H1 (cell line): ENCODE results near the gene AGPAT3. TPM values are rescaled to one million over a fixed set of nuclear protein-coding genes. Genes with fewer than 3 reads are reported as not detected.

Experiments used
- CTCF ChIA-PET: fragments of 300-600 bp; sonication (Branson Sonifier 250); formaldehyde crosslinking; loops from one replicate; lab custom pipeline; 2021; ENCODE audit not compliant: partially characterized antibody; lab: Charles Lee
- POLR2A ChIA-PET: fragments of 300-600 bp; sonication (Branson Sonifier 250); formaldehyde crosslinking; loops from one replicate; lab custom pipeline; 2021; ENCODE audit warnings: inconsistent platforms; ENCODE audit not compliant: partially characterized antibody; lab: Charles Lee
- DNase-seq, 2 experiments: peaks; one replicate each; pipeline versions ENCODE4 v3.0.0 to v3.0.0-alpha.2; 2010 to 2022; ENCODE audit warnings: low spot score in 2 of 2, low read depth in 1 of 2, mixed read lengths in 1 of 2
- FAIRE-seq: peaks from 2 replicates; lab custom pipeline; 2011; peaks lifted over from hg19 to GRCh38; lab: Jason Lieb, UNC
- H2AFZ ChIP-seq: 2 replicates; pipeline ENCODE4 v1.8.1; 2012; ENCODE audit warnings: low read length, inconsistent platforms
- H2AK5ac ChIP-seq: 2 replicates; pipeline ENCODE4 v1.6.1; 2013; ENCODE audit warnings: low read depth, low read length
- H2BK120ac ChIP-seq: replicated peaks from 2 replicates; pipeline ENCODE3; 2013; ENCODE audit warnings: low read depth, low read length, inconsistent platforms
- H2BK12ac ChIP-seq: 2 replicates; pipeline ENCODE4 v1.6.1; 2013; ENCODE audit warnings: low read depth, low read length
- H2BK15ac ChIP-seq: 2 replicates; pipeline ENCODE4 v1.6.1; 2013; ENCODE audit warnings: low read length
- H2BK20ac ChIP-seq: 2 replicates; pipeline ENCODE4 v1.6.1; 2013; ENCODE audit warnings: low read length
- H2BK5ac ChIP-seq: 2 replicates; pipeline ENCODE4 v1.6.1; 2013; ENCODE audit warnings: low read depth, low read length
- H3K14ac ChIP-seq: 2 replicates; pipeline ENCODE4 v1.6.1; 2013; ENCODE audit warnings: inconsistent platforms; ENCODE audit not compliant: insufficient read length
- H3K18ac ChIP-seq: 2 replicates; pipeline ENCODE4 v1.6.1; 2013; ENCODE audit warnings: low read length; ENCODE audit errors: extremely low read depth
- H3K23ac ChIP-seq: 2 replicates; pipeline ENCODE4 v1.6.1; 2013; ENCODE audit warnings: inconsistent platforms; ENCODE audit not compliant: insufficient read length
- H3K23me2 ChIP-seq: 2 replicates; pipeline ENCODE4 v1.6.1; 2013; ENCODE audit warnings: low read depth, low read length
- H3K27ac ChIP-seq: 2 replicates; pipeline ENCODE4 v1.6.1; 2011; ENCODE audit warnings: low read depth, low read length, inconsistent platforms
- H3K27me3 ChIP-seq, 4 experiments: replicated peaks in 1 of 4; 1 replicate in 1 of 4; 2 replicates in 3 of 4; pipeline versions ENCODE4 v1.6.1 to v1.8.1; 2011 to 2013; ENCODE audit warnings: low read length in 3 of 4, mild to moderate bottlenecking in 3 of 4, inconsistent platforms in 2 of 4, mixed read lengths in 2 of 4, moderate library complexity in 1 of 4; ENCODE audit not compliant: control insufficient read depth in 3 of 4, insufficient read depth in 3 of 4; ENCODE audit errors: extremely low read depth in 1 of 4
- H3K36me3 ChIP-seq, 4 experiments: 2 replicates each; pipeline versions ENCODE4 v1.6.1 to v1.8.1; 2011 to 2013; ENCODE audit warnings: mild to moderate bottlenecking in 4 of 4, low read length in 3 of 4, moderate library complexity in 2 of 4, control low read depth in 1 of 4, inconsistent platforms in 1 of 4; ENCODE audit not compliant: insufficient read depth in 4 of 4, control insufficient read depth in 2 of 4
- H3K4ac ChIP-seq: replicated peaks from 2 replicates; pipeline ENCODE3; 2013; ENCODE audit warnings: low read length, low read depth, mixed read lengths, inconsistent platforms; ENCODE audit not compliant: insufficient read length
- H3K4me1 ChIP-seq, 4 experiments: replicated peaks in 1 of 4; 1 replicate in 1 of 4; 2 replicates in 3 of 4; pipeline versions ENCODE4 v1.6.1 to v1.8.1; 2011 to 2013; ENCODE audit warnings: low read length in 3 of 4, inconsistent platforms in 2 of 4, mixed read lengths in 1 of 4; ENCODE audit not compliant: insufficient read depth in 4 of 4, control insufficient read depth in 3 of 4
- H3K4me2 ChIP-seq, 2 experiments: 2 replicates each; pipeline versions ENCODE4 v1.6.1 to v1.8.1; 2011 to 2013; ENCODE audit warnings: low read depth in 2 of 2, low read length in 2 of 2, control low read depth in 1 of 2, inconsistent platforms in 1 of 2, mild to moderate bottlenecking in 1 of 2; ENCODE audit not compliant: insufficient read depth in 1 of 2
- H3K4me3 ChIP-seq, 4 experiments: fragments of 200-600, 300-600 bp in 1 of 4; sonication (generic), shearing (Covaris generic), sonication (Bioruptor Twin) in 1 of 4; 2 replicates each; pipeline versions ENCODE4 v1.5.1 to v1.8.1; 2011 to 2016; ENCODE audit warnings: low read length in 4 of 4, low read depth in 3 of 4, control low read depth in 2 of 4, inconsistent platforms in 2 of 4, mild to moderate bottlenecking in 2 of 4, mixed read lengths in 1 of 4, moderate library complexity in 1 of 4; ENCODE audit not compliant: insufficient read depth in 2 of 4; ENCODE audit errors: extremely low read depth in 1 of 4
- H3K56ac ChIP-seq: replicated peaks from 2 replicates; pipeline ENCODE3; 2013; ENCODE audit warnings: low read depth, mild to moderate bottlenecking, mixed read lengths, low read length, inconsistent platforms; ENCODE audit not compliant: insufficient read length
- H3K79me1 ChIP-seq: 2 replicates; pipeline ENCODE4 v1.6.1; 2013; ENCODE audit warnings: low read depth, low read length, control low read depth
- H3K79me2 ChIP-seq, 2 experiments: 2 replicates each; pipeline versions ENCODE4 v1.6.1 to v1.8.1; 2012 to 2013; ENCODE audit warnings: low read length in 2 of 2, mild to moderate bottlenecking in 2 of 2, inconsistent platforms in 1 of 2; ENCODE audit not compliant: insufficient read depth in 2 of 2, control insufficient read depth in 1 of 2
- H3K9ac ChIP-seq, 4 experiments: replicated peaks in 1 of 4; 1 replicate in 1 of 4; 2 replicates in 3 of 4; pipeline versions ENCODE4 v1.6.1 to v1.8.1; 2011 to 2013; ENCODE audit warnings: low read depth in 3 of 4, low read length in 3 of 4, control low read depth in 2 of 4, mild to moderate bottlenecking in 2 of 4, moderate library complexity in 2 of 4, inconsistent platforms in 1 of 4; ENCODE audit errors: extremely low read depth in 1 of 4
- H3K9me3 ChIP-seq, 2 experiments: 2 replicates each; pipeline versions ENCODE4 v1.6.1 to v1.8.1; 2012 to 2013; ENCODE audit warnings: mild to moderate bottlenecking in 2 of 2, moderate library complexity in 2 of 2, control low read depth in 1 of 2, inconsistent platforms in 1 of 2, low read depth in 1 of 2, low read length in 1 of 2, mixed read lengths in 1 of 2; ENCODE audit not compliant: insufficient read depth in 2 of 2
- H4K20me1 ChIP-seq, 2 experiments: replicated peaks in 1 of 2; 2 replicates each; pipeline versions ENCODE3 to v1.8.1; 2011 to 2013; ENCODE audit warnings: inconsistent platforms in 2 of 2, low read length in 2 of 2, mild to moderate bottlenecking in 1 of 2; ENCODE audit not compliant: insufficient read depth in 2 of 2, control insufficient read depth in 1 of 2
- H4K5ac ChIP-seq: 2 replicates; pipeline ENCODE4 v1.6.1; 2013; ENCODE audit warnings: low read length, low read depth, mixed read lengths, inconsistent platforms; ENCODE audit not compliant: insufficient read length
- H4K8ac ChIP-seq: 2 replicates; pipeline ENCODE4 v1.8.0; 2013; ENCODE audit warnings: mild to moderate bottlenecking, moderate library complexity, low read length, inconsistent platforms; ENCODE audit not compliant: insufficient read depth; ENCODE audit errors: extremely low read depth
- H4K91ac ChIP-seq: replicated peaks from 2 replicates; pipeline ENCODE3; 2013; ENCODE audit warnings: low read length, mixed read lengths, inconsistent platforms; ENCODE audit not compliant: insufficient read length
- CBX5 ChIP-seq: fragments of 300-800, 300-1000 bp; sonication (generic); IDR thresholded peaks from 2 replicates; pipeline ENCODE4 v1.7.1; 2016; ENCODE audit warnings: antibody characterized with exemption, low read length, low read depth
- CHD1 ChIP-seq: IDR thresholded peaks from 2 replicates; pipeline ENCODE4 v1.6.1; 2012; ENCODE audit warnings: low read depth, low read length, improper control_type of control experiment
- CREB1 ChIP-seq: IDR thresholded peaks from 2 replicates; pipeline ENCODE4 v1.6.1; 2012; ENCODE audit warnings: inconsistent platforms
- CTBP2 ChIP-seq: IDR thresholded peaks from 2 replicates; pipeline ENCODE4 v1.7.0; 2011; ENCODE audit warnings: borderline replicate concordance, mild to moderate bottlenecking, moderate library complexity, mixed read lengths, low read length; ENCODE audit not compliant: insufficient read depth, insufficient read length
- FOSL1 ChIP-seq: IDR thresholded peaks from 2 replicates; pipeline ENCODE4 v1.6.1; 2011; ENCODE audit warnings: mild to moderate bottlenecking, low read depth, low read length, moderate library complexity; ENCODE audit not compliant: insufficient read depth
- RAD21 ChIP-seq, 2 experiments: IDR thresholded peaks in 1 of 2; conservative IDR thresholded peaks in 1 of 2; 2 replicates each; pipeline ENCODE4 v1.6.1; 2011; ENCODE audit warnings: low read depth in 2 of 2, low read length in 2 of 2, improper control_type of control experiment in 1 of 2, inconsistent platforms in 1 of 2, mild to moderate bottlenecking in 1 of 2, moderate library complexity in 1 of 2
- RFX5 ChIP-seq: IDR thresholded peaks from 2 replicates; pipeline ENCODE4 v1.6.1; 2011; ENCODE audit warnings: low read depth, low read length, improper control_type of control experiment, borderline replicate concordance
- SIX5 ChIP-seq: IDR thresholded peaks from 2 replicates; pipeline ENCODE4 v1.6.1; 2011; ENCODE audit warnings: mild to moderate bottlenecking, low read depth, low read length
- SUZ12 ChIP-seq: fragments of 200-600 bp; sonication (generic); IDR thresholded peaks from 2 replicates; pipeline ENCODE4 v1.6.1; 2012; ENCODE audit warnings: mild to moderate bottlenecking, inconsistent platforms, low read length, moderate library complexity, mixed read lengths
- TBP ChIP-seq: IDR thresholded peaks from 2 replicates; pipeline ENCODE4 v1.6.1; 2011; ENCODE audit warnings: low read depth, low read length, improper control_type of control experiment
- ZNF274 ChIP-seq: IDR thresholded peaks from 2 replicates; pipeline ENCODE4 v1.7.0; 2012; ENCODE audit warnings: low read length, borderline replicate concordance; ENCODE audit errors: extremely low read depth
- WGBS, 2 experiments: shearing (Covaris generic) in 1 of 2; methylation state at CpG; one replicate each; pipeline versions ENCODE4 v1.1.6 to v1.1.7; 2013 to 2015; ENCODE audit warnings: low lambda C conversion rate in 2 of 2, mixed read lengths in 2 of 2, inconsistent platforms in 1 of 2, low coverage in 1 of 2, missing lambda C conversion rate in 1 of 2; ENCODE audit not compliant: insufficient replicate concordance in 2 of 2, insufficient coverage in 1 of 2, insufficient read length in 1 of 2; ENCODE audit errors: extremely low coverage in 1 of 2, missing lambda C conversion rate in 1 of 2; 5-methylcytosine and 5-hydroxymethylcytosine counted together
- polyA plus RNA-seq, 7 experiments: library from polyadenylated mRNA; depleted of rRNA in 3 of 7; stranded (reverse) in 5 of 7; unstranded in 2 of 7; fragments of >200 nt in 5 of 7; fragments of 200-250 nt in 2 of 7; gene quantifications; 1 replicate in 5 of 7; 2 replicates in 1 of 7; 4 replicates in 1 of 7; pipeline versions ENCODE4 v1.2.1 to v1.2.3, GENCODE V29; 2011 to 2013; ENCODE audit warnings: missing spikeins in 2 of 7, mixed read lengths in 2 of 7
- total RNA-seq: library from RNA; stranded (reverse); fragmentation: NEBNext Ultra II Directional; extraction: Animal tissue kit (Norgen Biotek cat#: 25700); gene quantifications from 2 replicates; pipeline ENCODE4 v1.2.1, GENCODE V29; 2021

The AGPAT3 gene
- total and polyA plus RNA-seq, 2 of the 8 experiments (the other 6 are each of a cell fraction or from before 2014, with no cell fraction given), result 5.8 to 7.3 TPM

GRCh38 chr21:44027607-44028286 lies 162.7 kb downstream of the AGPAT3 start:
- Histone ChIP-seq H2BK5ac (no peak overlapping the region), H3K36me3 (peaks cover 0 to 3% (median under 1%) of the 10 kb centered on the region in 4 experiments; a peak in 3 of 8 replicates), H2BK12ac (no peak overlapping the region), H3K9me3 (no peaks in the 10 kb centered on the region), H3K14ac (no peak overlapping the region), H4K91ac (no peak overlapping the region), H4K5ac (peak overlapping the region; percentile 2), H4K20me1 (peaks cover 19 to 23% of the 10 kb centered on the region in 2 experiments), H3K23me2 (no peaks in the 10 kb centered on the region; the same call in 1 of the 2 replicates), H2AK5ac (no peak overlapping the region), H3K4me1 (peaks cover 3 to 15% (median 10%) of the 10 kb centered on the region in 4 experiments), H3K4me2 (no peak overlapping the region), H3K27me3 (no peaks in the 10 kb centered on the region), H2BK120ac (no peak overlapping the region), H3K4me3 (no peak overlapping the region), H3K79me1 (peaks cover 23% of the 10 kb centered on the region), H2AFZ (no peak overlapping the region), H2BK15ac (no peak overlapping the region), H3K4ac (no peak overlapping the region), H3K56ac (no peak overlapping the region), H4K8ac (no peak overlapping the region), H3K9ac (no peak overlapping the region), H3K18ac (no peak overlapping the region), H3K23ac (no peak overlapping the region), H3K27ac (no peak overlapping the region), H2BK20ac (no peak overlapping the region), H3K79me2 (peaks cover 34 to 90% of the 10 kb centered on the region in 2 experiments)
- WGBS, 2 experiments, result 95% methylated on average over 8 of the region's 8 CpGs; no CpG with 5 or more reads in 1 of the 2 experiments
- ChIA-PET POLR2A (interaction anchor here (0.8 to 1.0 kb wide), 2 partner anchors 14 to 16 kb away, joined by 3 to 4 read pairs; partner anchors contain the start of gene TRAPPC10), CTCF (interaction anchor here (0.9 kb wide), 2 partner anchors 8 to 10 kb away, joined by 3 read pairs; no protein-coding TSS in a partner anchor)
- no peak for DNase-seq
- FAIRE-seq, result no peak
- TF ChIP-seq SIX5, result no peak
- no peak for TF ChIP-seq RFX5
- TF ChIP-seq SUZ12, result no peak
- no peak for TF ChIP-seq ZNF274
- TF ChIP-seq CREB1, result no peak
- no peak for TF ChIP-seq TBP
- TF ChIP-seq CHD1, result no peak
- TF ChIP-seq RAD21 (IDR thresholded peaks at IDR 0.05 in 1 of 2, conservative IDR thresholded peaks at IDR 0.05 in 1 of 2; ENCODE audit: low read depth in 2 of 2, low read length in 2 of 2), result no peak
- TF ChIP-seq FOSL1, result no peak
- no peak for TF ChIP-seq CBX5
- no peak for TF ChIP-seq CTBP2
